Measurements from ENCODE around the gene FOXK1.
A peak's percentile ranks its signal among the peaks of the same experiment; 100 is the strongest.
"Not testable (repeated sequence)": the region's sequence is repeated elsewhere in the genome, so short reads cannot be mapped to it uniquely, and the experiment has no call there.

FOXK1 gene

GRCh38 chr7:4785371-4785770 lies 103.3 kb downstream of the FOXK1 start:
- no peak for DNase-seq (ENCODE audit: low read depth in 2 of 2)

- DNase-seq (ENCODE audit: low read depth in 2 of 2), result no peak
Measured at GRCh38 chr7:4786015-4786414, 103.9 kb downstream of the FOXK1 start.

GRCh38 chr7:4787541-4787940 lies 105.4 kb downstream of the FOXK1 start:
- no peak for DNase-seq (ENCODE audit: low read depth in 2 of 2)

- no peak for DNase-seq (ENCODE audit: low read depth in 2 of 2)
Measured at GRCh38 chr7:4787947-4788626, 106.0 kb downstream of the FOXK1 start.

GRCh38 chr7:4788627-4789189 lies 106.6 kb downstream of the FOXK1 start:
- no peak for DNase-seq (ENCODE audit: low read depth in 2 of 2)

GRCh38 chr7:4789194-4790077 lies 107.3 kb downstream of the FOXK1 start:
- no peak for DNase-seq (ENCODE audit: low read depth in 2 of 2)

- no peak for DNase-seq (ENCODE audit: low read depth in 2 of 2)
Measured at GRCh38 chr7:4790078-4790465, 108.0 kb downstream of the FOXK1 start.

GRCh38 chr7:4790516-4790991 lies 108.5 kb downstream of the FOXK1 start:
- DNase-seq (ENCODE audit: low read depth in 2 of 2), result no peak

- no peak for DNase-seq (ENCODE audit: low read depth in 2 of 2)
Measured at GRCh38 chr7:4791101-4791737, 109.1 kb downstream of the FOXK1 start.

- DNase-seq (ENCODE audit: low read depth in 2 of 2), result peak; percentile 53 to 55
Measured at GRCh38 chr7:4791738-4792536, 109.8 kb downstream of the FOXK1 start.

GRCh38 chr7:4792537-4793126 lies 110.5 kb downstream of the FOXK1 start:
- DNase-seq (ENCODE audit: low read depth in 2 of 2), result no peak

- not testable (repeated sequence) for DNase-seq (ENCODE audit: low read depth in 2 of 2)
Measured at GRCh38 chr7:4793385-4793993, 111.4 kb downstream of the FOXK1 start.

- DNase-seq (ENCODE audit: low read depth in 2 of 2), result not testable (repeated sequence)
Measured at GRCh38 chr7:4794171-4794570, 112.1 kb downstream of the FOXK1 start.

- no peak for DNase-seq (ENCODE audit: low read depth in 2 of 2)
Measured at GRCh38 chr7:4794591-4795350, 112.7 kb downstream of the FOXK1 start.

GRCh38 chr7:4796453-4796852 lies 114.4 kb downstream of the FOXK1 start:
- no peak for DNase-seq (ENCODE audit: low read depth in 2 of 2)

- DNase-seq (ENCODE audit: low read depth in 2 of 2), result peak in 1 of 2 donors; percentile 25
Measured at GRCh38 chr7:4797858-4798705, 116.0 kb downstream of the FOXK1 start.

GRCh38 chr7:4798706-4799235 lies 116.7 kb downstream of the FOXK1 start:
- no peak for DNase-seq (ENCODE audit: low read depth in 2 of 2)

GRCh38 chr7:4799508-4800268 lies 117.6 kb downstream of the FOXK1 start:
- DNase-seq (ENCODE audit: low read depth in 2 of 2), result no peak

Data from stimulated activated CD8-positive, alpha-beta memory T cell treated with anti-CD3 and anti-CD28 coated beads, Interleukin-15, amount 100 ng/mL, for 4 hours (primary cell).